Neural progenitor cell (in vitro differentiated cells): ENCODE results near the gene DNAJC30. TPM values are rescaled to one million over a fixed set of nuclear protein-coding genes. Genes with fewer than 3 reads are reported as not detected.

ENCODE experiments used
- DNase-seq: peaks from one replicate; pipeline ENCODE4 v3.0.0-alpha.2; 2016; ENCODE audit warnings: low spot score
- H2AFZ ChIP-seq: fragments of 200-600 bp; sonication (generic); replicated peaks from 2 replicates; pipeline ENCODE4 v1.6.1; 2016; ENCODE audit warnings: antibody characterized with exemption
- H3F3A ChIP-seq: fragments of 200-600 bp; sonication (generic); 2 replicates; pipeline ENCODE4 v1.6.1; 2016; ENCODE audit warnings: antibody characterized with exemption, low read depth
- H3K27ac ChIP-seq: fragments of 200-600 bp; sonication (generic); 2 replicates; pipeline ENCODE4 v1.5.1; 2016; ENCODE audit warnings: mild to moderate bottlenecking
- H3K27me3 ChIP-seq: fragments of 200-600 bp; sonication (generic); 2 replicates; pipeline ENCODE4 v1.6.1; 2016; ENCODE audit warnings: mild to moderate bottlenecking, moderate library complexity
- H3K36me3 ChIP-seq: fragments of 200-600 bp; sonication (generic); 2 replicates; pipeline ENCODE4 v1.5.1; 2016
- H3K4me1 ChIP-seq: fragments of 200-600 bp; sonication (generic); 2 replicates; pipeline ENCODE4 v1.6.1; 2016; ENCODE audit warnings: mixed run types
- H3K4me2 ChIP-seq: fragments of 200-600 bp; sonication (generic); 2 replicates; pipeline ENCODE4 v1.6.1; 2016
- H3K4me3 ChIP-seq: fragments of 200-600 bp; sonication (generic); 2 replicates; pipeline ENCODE4 v1.5.1; 2016
- H3K79me2 ChIP-seq: fragments of 200-600 bp; sonication (generic); 2 replicates; pipeline ENCODE4 v1.6.1; 2016; ENCODE audit warnings: low read depth
- H3K9ac ChIP-seq: fragments of 200-600 bp; sonication (generic); 2 replicates; pipeline ENCODE4 v1.6.1; 2016
- H3K9me3 ChIP-seq: fragments of 200-600 bp; sonication (generic); 2 replicates; pipeline ENCODE4 v1.5.1; 2016; ENCODE audit warnings: low read depth
- H4K20me1 ChIP-seq: fragments of 200-600 bp; sonication (generic); 2 replicates; pipeline ENCODE4 v1.6.1; 2016; ENCODE audit warnings: low read depth
- H3K27ac Mint-ChIP-seq: 3 replicates; pipeline ENCODE4 v1.8.0; 2021; ENCODE audit warnings: mixed read lengths
- H3K27me3 Mint-ChIP-seq: 2 replicates; pipeline ENCODE4 v1.8.0; 2022; ENCODE audit warnings: low read depth, mild to moderate bottlenecking, inconsistent platforms, moderate library complexity, mixed read lengths; ENCODE audit not compliant: insufficient read depth
- H3K36me3 Mint-ChIP-seq: 3 replicates; pipeline ENCODE4 v1.8.0; 2021; ENCODE audit warnings: mixed read lengths
- H3K4me1 Mint-ChIP-seq: 3 replicates; pipeline ENCODE4 v1.8.0; 2021; ENCODE audit warnings: mixed read lengths
- H3K4me3 Mint-ChIP-seq: 3 replicates; pipeline ENCODE4 v1.8.0; 2021; ENCODE audit warnings: mild to moderate bottlenecking, moderate library complexity, mixed read lengths
- H3K9me3 Mint-ChIP-seq: 3 replicates; pipeline ENCODE4 v1.8.0; 2020; ENCODE audit warnings: mixed read lengths
- CTCF ChIP-seq: fragments of 200-600 bp; sonication (generic); IDR thresholded peaks from 2 replicates; pipeline ENCODE4 v1.5.1; 2017; ENCODE audit warnings: antibody characterized with exemption, mild to moderate bottlenecking
- EZH2 ChIP-seq: fragments of 200-600 bp; sonication (generic); IDR thresholded peaks from 2 replicates; pipeline ENCODE4 v1.6.1; 2017; ENCODE audit warnings: antibody characterized with exemption, mild to moderate bottlenecking, moderate library complexity
- EZH2phosphoT487 ChIP-seq: fragments of 200-600 bp; sonication (generic); IDR thresholded peaks from 2 replicates; pipeline ENCODE4 v1.6.1; 2017; ENCODE audit warnings: antibody characterized with exemption
- total RNA-seq: library from RNA; depleted of rRNA; stranded (reverse); fragments of >200 nt; gene quantifications from 2 replicates; pipeline ENCODE4 v1.2.3, GENCODE V29; 2015; ENCODE audit warnings: low replicate concordance

The DNAJC30 gene
- total RNA-seq, 1 donor from 2014 or later, result 0.94 TPM

GRCh38 chr7:73698410-73698809 lies 15.2 kb upstream of the DNAJC30 start:
- Histone ChIP-seq H3K79me2 (no peaks in the 10 kb centered on the region), H3K4me2 (no peak overlapping the region), H2AFZ (no peak overlapping the region), H3K4me3 (no peak overlapping the region), H3K9me3 (no peaks in the 10 kb centered on the region), H3K9ac (no peak overlapping the region), H3K4me1 (peaks cover 3% of the 10 kb centered on the region), H3K27ac (no peak overlapping the region), H4K20me1 (peaks cover 4% of the 10 kb centered on the region), H3F3A (peaks cover 9% of the 10 kb centered on the region), H3K36me3 (no peaks in the 10 kb centered on the region), H3K27me3 (no peaks in the 10 kb centered on the region)
- Mint-ChIP-seq H3K27me3 (peaks cover 9% of the 10 kb centered on the region), H3K4me1 (peaks cover 14% of the 10 kb centered on the region), H3K4me3 (no peak overlapping the region), H3K9me3 (no peaks in the 10 kb centered on the region), H3K36me3 (peaks cover 21% of the 10 kb centered on the region), H3K27ac (no peak overlapping the region)
- no peak for DNase-seq
- no peak for TF ChIP-seq CTCF
- no peak for TF ChIP-seq EZH2phosphoT487
- TF ChIP-seq EZH2, result no peak

- H3K36me3 ChIP-seq, result no peaks in the 10 kb centered on the region
- DNase-seq, result no peak
- peaks cover 18% of the 10 kb centered on the region for H3K36me3 Mint-ChIP-seq
Measured at GRCh38 chr7:73696372-73696771, 13.1 kb upstream of the DNAJC30 start.

GRCh38 chr7:73690646-73691045 lies 7.4 kb upstream of the DNAJC30 start:
- no peaks in the 10 kb centered on the region for H3K36me3 ChIP-seq
- H2AFZ ChIP-seq, result no peak overlapping the region
- Mint-ChIP-seq H3K27ac (no peak overlapping the region), H3K36me3 (peaks cover 21% of the 10 kb centered on the region), H3K9me3 (no peaks in the 10 kb centered on the region), H3K4me1 (no peaks in the 10 kb centered on the region), H3K27me3 (no peaks in the 10 kb centered on the region), H3K4me3 (no peak overlapping the region)
- H3K27ac ChIP-seq, result no peak overlapping the region
- H3K79me2 ChIP-seq, result peaks cover 12% of the 10 kb centered on the region
- no peaks in the 10 kb centered on the region for H3K9me3 ChIP-seq
- H3K4me1 ChIP-seq, result no peaks in the 10 kb centered on the region
- no peak overlapping the region for H3K4me2 ChIP-seq
- H3K27me3 ChIP-seq, result no peaks in the 10 kb centered on the region
- no peak overlapping the region for H3K9ac ChIP-seq
- no peaks in the 10 kb centered on the region for H3F3A ChIP-seq
- peaks cover 3% of the 10 kb centered on the region for H4K20me1 ChIP-seq
- H3K4me3 ChIP-seq, result no peak overlapping the region
- TF ChIP-seq EZH2phosphoT487, result no peak
- TF ChIP-seq EZH2, result no peak
- TF ChIP-seq CTCF, result no peak
- no peak for DNase-seq

More at GRCh38 chr7:73696372-73696771, 13.1 kb upstream of the DNAJC30 start:
- Histone ChIP-seq H3K9ac (no peak overlapping the region), H3K27ac (no peak overlapping the region), H3K79me2 (no peaks in the 10 kb centered on the region), H4K20me1 (no peaks in the 10 kb centered on the region), H2AFZ (no peak overlapping the region), H3K9me3 (no peaks in the 10 kb centered on the region), H3K27me3 (no peaks in the 10 kb centered on the region), H3K4me3 (no peak overlapping the region), H3K4me2 (no peak overlapping the region), H3F3A (no peaks in the 10 kb centered on the region), H3K4me1 (no peaks in the 10 kb centered on the region)
- Mint-ChIP-seq H3K27me3 (peaks cover 7% of the 10 kb centered on the region), H3K4me3 (no peak overlapping the region), H3K27ac (no peak overlapping the region), H3K4me1 (no peaks in the 10 kb centered on the region), H3K9me3 (no peaks in the 10 kb centered on the region)
- no peak for TF ChIP-seq CTCF
- TF ChIP-seq EZH2, result no peak
- no peak for TF ChIP-seq EZH2phosphoT487
